Measurements from ENCODE around the gene OR10D3. TPM values are rescaled to one million over a fixed set of nuclear protein-coding genes. Genes with fewer than 3 reads are reported as not detected.

Gene OR10D3
- total RNA-seq, 1 experiment from 2014 or later = not detected

DNA sequence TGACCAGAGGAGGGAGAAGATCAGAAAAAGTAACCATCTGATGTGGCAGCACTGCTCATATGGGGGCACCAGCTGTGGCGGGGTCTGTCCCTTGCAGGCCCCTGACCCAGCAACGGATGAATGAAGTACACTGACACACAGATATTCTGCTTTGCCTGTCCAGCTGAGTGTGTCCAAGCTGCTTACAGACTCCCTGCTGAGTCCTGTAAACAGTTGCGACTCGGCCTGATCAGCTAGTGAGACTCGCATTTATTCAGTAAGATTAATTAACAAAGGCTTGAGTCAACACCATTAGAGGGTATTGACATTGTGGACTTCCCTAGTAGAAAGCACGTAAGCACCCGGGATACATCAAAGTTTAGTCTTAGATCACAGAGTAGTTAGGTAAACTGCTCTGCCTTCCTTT lies 15.3 kb upstream of the OR10D3 start:
- Histone ChIP-seq H3K9me2 (ENCODE audit: insufficient read depth) (no peaks in the 10 kb centered on the region), H3K4me3 (replicated peaks in 1 of 2; ENCODE audit: low read depth in 1 of 2, low read length in 2 of 2) (no peak overlapping the region), H2AFZ (ENCODE audit: low read depth, low read length, poor library complexity, severe bottlenecking) (no peak overlapping the region), H3K9me3 (ENCODE audit: control insufficient read depth in 1 of 2, insufficient read depth in 1 of 2, low read depth in 1 of 2, low read length in 2 of 2) (no peaks in the 10 kb centered on the region), H3K36me3 (ENCODE audit: control insufficient read depth in 1 of 2, insufficient read depth in 2 of 2, low read length in 2 of 2) (no peaks in the 10 kb centered on the region), H3K4me2 (ENCODE audit: low read length) (no peak overlapping the region), H3K79me2 (ENCODE audit: insufficient read depth, low read length) (no peaks in the 10 kb centered on the region), H3K27ac (ENCODE audit: low read depth, low read length) (no peak overlapping the region), H3K4me1 (ENCODE audit: control insufficient read depth in 1 of 2, insufficient read depth in 2 of 2, low read length in 2 of 2) (no peaks in the 10 kb centered on the region), H4K20me1 (ENCODE audit: insufficient read depth) (no peaks in the 10 kb centered on the region), H3K27me3 (ENCODE audit: insufficient read depth, low read length) (no peaks in the 10 kb centered on the region), H3K9ac (ENCODE audit: low read length) (no peak overlapping the region)
- CTCF ChIA-PET = no interaction called here
- RAD21 ChIA-PET (ENCODE audit: low non-redundant PET in 1 of 2, low total read pairs in 2 of 2, uncharacterized antibody in 2 of 2, unreplicated experiment in 2 of 2) = no interaction called here
- POLR2A ChIA-PET = no interaction called here
- TF ChIP-seq, protein P1, sequence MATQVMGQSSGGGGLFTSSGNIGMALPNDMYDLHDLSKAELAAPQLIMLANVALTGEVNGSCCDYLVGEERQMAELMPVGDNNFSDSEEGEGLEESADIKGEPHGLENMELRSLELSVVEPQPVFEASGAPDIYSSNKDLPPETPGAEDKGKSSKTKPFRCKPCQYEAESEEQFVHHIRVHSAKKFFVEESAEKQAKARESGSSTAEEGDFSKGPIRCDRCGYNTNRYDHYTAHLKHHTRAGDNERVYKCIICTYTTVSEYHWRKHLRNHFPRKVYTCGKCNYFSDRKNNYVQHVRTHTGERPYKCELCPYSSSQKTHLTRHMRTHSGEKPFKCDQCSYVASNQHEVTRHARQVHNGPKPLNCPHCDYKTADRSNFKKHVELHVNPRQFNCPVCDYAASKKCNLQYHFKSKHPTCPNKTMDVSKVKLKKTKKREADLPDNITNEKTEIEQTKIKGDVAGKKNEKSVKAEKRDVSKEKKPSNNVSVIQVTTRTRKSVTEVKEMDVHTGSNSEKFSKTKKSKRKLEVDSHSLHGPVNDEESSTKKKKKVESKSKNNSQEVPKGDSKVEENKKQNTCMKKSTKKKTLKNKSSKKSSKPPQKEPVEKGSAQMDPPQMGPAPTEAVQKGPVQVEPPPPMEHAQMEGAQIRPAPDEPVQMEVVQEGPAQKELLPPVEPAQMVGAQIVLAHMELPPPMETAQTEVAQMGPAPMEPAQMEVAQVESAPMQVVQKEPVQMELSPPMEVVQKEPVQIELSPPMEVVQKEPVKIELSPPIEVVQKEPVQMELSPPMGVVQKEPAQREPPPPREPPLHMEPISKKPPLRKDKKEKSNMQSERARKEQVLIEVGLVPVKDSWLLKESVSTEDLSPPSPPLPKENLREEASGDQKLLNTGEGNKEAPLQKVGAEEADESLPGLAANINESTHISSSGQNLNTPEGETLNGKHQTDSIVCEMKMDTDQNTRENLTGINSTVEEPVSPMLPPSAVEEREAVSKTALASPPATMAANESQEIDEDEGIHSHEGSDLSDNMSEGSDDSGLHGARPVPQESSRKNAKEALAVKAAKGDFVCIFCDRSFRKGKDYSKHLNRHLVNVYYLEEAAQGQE (IDR thresholded peaks at IDR 0.05; ENCODE audit: low read depth) = no peak
- TF ChIP-seq SP1 (IDR thresholded peaks at IDR 0.05; ENCODE audit: low read depth) = no peak
- TF ChIP-seq SRF (IDR thresholded peaks at IDR 0.05; ENCODE audit: low read depth) = no peak
- no peak for TF ChIP-seq CEBPB (IDR thresholded peaks at IDR 0.05; ENCODE audit: low read depth)
- no peak for TF ChIP-seq JUND (IDR thresholded peaks at IDR 0.05)
- TF ChIP-seq CBX3 (IDR thresholded peaks at IDR 0.05; ENCODE audit: low read depth) = no peak
- TF ChIP-seq POLR2AphosphoS5 (IDR thresholded peaks at IDR 0.05; ENCODE audit: low read depth, low read length) = no peak
- TF ChIP-seq ELF1 (IDR thresholded peaks at IDR 0.05; ENCODE audit: borderline replicate concordance, low read depth) = no peak
- no peak for TF ChIP-seq EZH2 (IDR thresholded peaks at IDR 0.05)
- TF ChIP-seq ZFX (IDR thresholded peaks at IDR 0.05) = no peak
- no peak for TF ChIP-seq ZBTB33 (IDR thresholded peaks at IDR 0.05; ENCODE audit: extremely low read depth, insufficient replicate concordance, low read length)
- TF ChIP-seq FOSL1 (IDR thresholded peaks at IDR 0.05; ENCODE audit: low read depth) = no peak
- TF ChIP-seq EGR1 (IDR thresholded peaks at IDR 0.05; ENCODE audit: low read depth) = no peak
- no peak for TF ChIP-seq EZH2phosphoT487 (IDR thresholded peaks at IDR 0.05; ENCODE audit: borderline replicate concordance)
- TF ChIP-seq YY1 (IDR thresholded peaks at IDR 0.05; ENCODE audit: extremely low read depth, insufficient replicate concordance, low read depth, low read length) = no peak
- intact Hi-C loops (cut with micrococcal nuclease) = no loop called here
- ATAC-seq (no peak), DNase-seq (ENCODE audit: low read depth, low spot score) (no peak)
- no TSS peak for BruUV-seq (replicated peaks)
